Activated CD8-positive, alpha-beta T cell treated with anti-CD3 and anti-CD28 coated beads for 36 hours (primary cell): ENCODE results near the gene EIF6. TPM values are rescaled to one million over a fixed set of nuclear protein-coding genes. Genes with fewer than 3 reads are reported as not detected.

Experiments
- ATAC-seq: fragments of 200-7000 bp; cut with Tn5 transposase; one replicate; pipeline ENCODE4 v1.10.0; 2021; ENCODE audit warnings: mild to moderate bottlenecking, moderate library complexity
- CTCF ChIA-PET: fragments of 350-600 bp; sonication (Branson Sonifier 250); formaldehyde crosslinking; loops from one replicate; lab custom pipeline; 2021; ENCODE audit warnings: antibody characterized with exemption; lab: Charles Lee
- POLR2A ChIA-PET: fragments of 350-600 bp; sonication (Branson Sonifier 250); formaldehyde crosslinking; loops from one replicate; lab custom pipeline; 2021; ENCODE audit warnings: antibody characterized with exemption; lab: Charles Lee
- DNase-seq: peaks from one replicate; pipeline ENCODE4 v3.0.0-alpha.2; 2020
- H3K27ac Mint-ChIP-seq: one replicate; pipeline ENCODE4 v1.8.0; 2021; ENCODE audit warnings: mild to moderate bottlenecking, mixed read lengths
- H3K27me3 Mint-ChIP-seq: one replicate; pipeline ENCODE4 v1.8.0; 2021; ENCODE audit warnings: mixed read lengths
- H3K36me3 Mint-ChIP-seq: one replicate; pipeline ENCODE4 v1.8.0; 2021; ENCODE audit warnings: low read depth, mixed read lengths
- H3K4me1 Mint-ChIP-seq: one replicate; pipeline ENCODE4 v1.8.0; 2021; ENCODE audit warnings: low read depth, mixed read lengths
- H3K4me3 Mint-ChIP-seq: one replicate; pipeline ENCODE4 v1.8.0; 2021; ENCODE audit warnings: mild to moderate bottlenecking, moderate library complexity, mixed read lengths
- H3K9me3 Mint-ChIP-seq: one replicate; pipeline ENCODE4 v1.8.0; 2021; ENCODE audit warnings: mixed read lengths
- CTCF ChIP-seq: fragments of 200-600 bp; IDR thresholded peaks from one replicate; pipeline ENCODE4 v1.8.0; 2022; ENCODE audit warnings: antibody characterized with exemption, mild to moderate bottlenecking
- intact Hi-C: fragments of 100-400 bp; cut with micrococcal nuclease; formaldehyde crosslinking; loops from one replicate; pipeline ENCODE4 v1.10.0; 2022
- total RNA-seq, 2 experiments: library from RNA; stranded (reverse); gene quantifications; one replicate each; pipeline ENCODE4 v1.2.3, GENCODE V29; 2021

Gene EIF6
- total RNA-seq, 2 experiments from 2014 or later: 132 to 144 TPM

- peaks cover 45% of the 10 kb centered on the region for H3K4me1 Mint-ChIP-seq
- intact Hi-C loops: no loop called here
- no peak for TF ChIP-seq CTCF
- CTCF ChIA-PET: interaction anchor here (0.8 to 4.6 kb wide), 10 partner anchors 10 to 184 kb away, joined by 3 to 91 read pairs (median 4); no protein-coding TSS in a partner anchor
- H3K4me3 Mint-ChIP-seq: no peak overlapping the region
- ATAC-seq: no peak
- no peaks in the 10 kb centered on the region for H3K9me3 Mint-ChIP-seq
- POLR2A ChIA-PET: interaction anchor here (0.6 to 2.1 kb wide), 3 partner anchors 10 to 126 kb away, joined by 4 to 6 read pairs (median 4); partner anchors contain the start of gene CEP250
- H3K27me3 Mint-ChIP-seq: no peaks in the 10 kb centered on the region
- peaks cover 4% of the 10 kb centered on the region for H3K36me3 Mint-ChIP-seq
- H3K27ac Mint-ChIP-seq: peak overlapping the region; percentile 67
- no peak for DNase-seq
Observed at GRCh38 chr20:35328689-35329088, 44.1 kb upstream of the EIF6 start.

DNA sequence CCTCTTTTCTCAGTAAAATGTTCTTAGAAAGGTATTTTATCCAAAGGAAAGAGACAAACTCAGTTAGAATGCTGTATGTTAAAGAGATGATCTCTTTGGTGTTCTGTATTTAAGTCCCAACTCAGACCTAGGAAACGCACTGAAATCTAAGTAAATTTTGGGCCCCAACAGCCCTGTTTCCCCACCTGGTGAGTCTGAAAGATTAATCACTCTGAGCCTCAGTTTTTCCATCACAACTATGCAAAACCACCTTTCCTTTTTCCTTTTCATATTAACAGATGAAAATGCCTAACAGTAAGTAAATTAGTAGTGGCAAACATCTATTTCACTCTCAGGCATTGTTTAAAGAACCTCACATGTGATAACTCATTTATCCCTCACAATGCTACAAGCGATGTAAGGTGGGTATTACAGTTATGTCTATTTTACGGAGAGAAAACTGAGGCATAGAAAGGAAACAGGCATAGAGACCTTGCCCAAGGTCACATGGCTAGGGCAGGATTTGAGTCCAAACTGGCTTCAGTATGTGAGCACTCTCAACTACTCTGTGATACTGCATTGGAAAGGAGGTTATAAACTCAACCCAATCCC lies 43.6 kb upstream of the EIF6 start:
- H3K27me3 Mint-ChIP-seq: no peaks in the 10 kb centered on the region
- H3K4me1 Mint-ChIP-seq: peaks cover 50% of the 10 kb centered on the region
- ChIA-PET CTCF (interaction anchor here (1.6 to 4.6 kb wide), 4 partner anchors 10 to 25 kb away, joined by 4 to 91 read pairs (median 34); no protein-coding TSS in a partner anchor), POLR2A (interaction anchor here (2.1 kb wide), 1 partner anchor 126 kb away, joined by 6 read pairs; the partner anchor contains the start of gene CEP250)
- H3K4me3 Mint-ChIP-seq: no peak overlapping the region
- peak overlapping the region; percentile 67 for H3K27ac Mint-ChIP-seq
- intact Hi-C loops: no loop called here
- DNase-seq: no peak
- TF ChIP-seq CTCF: no peak
- H3K9me3 Mint-ChIP-seq: no peaks in the 10 kb centered on the region
- ATAC-seq: peak; percentile 47
- peaks cover 6% of the 10 kb centered on the region for H3K36me3 Mint-ChIP-seq

DNA sequence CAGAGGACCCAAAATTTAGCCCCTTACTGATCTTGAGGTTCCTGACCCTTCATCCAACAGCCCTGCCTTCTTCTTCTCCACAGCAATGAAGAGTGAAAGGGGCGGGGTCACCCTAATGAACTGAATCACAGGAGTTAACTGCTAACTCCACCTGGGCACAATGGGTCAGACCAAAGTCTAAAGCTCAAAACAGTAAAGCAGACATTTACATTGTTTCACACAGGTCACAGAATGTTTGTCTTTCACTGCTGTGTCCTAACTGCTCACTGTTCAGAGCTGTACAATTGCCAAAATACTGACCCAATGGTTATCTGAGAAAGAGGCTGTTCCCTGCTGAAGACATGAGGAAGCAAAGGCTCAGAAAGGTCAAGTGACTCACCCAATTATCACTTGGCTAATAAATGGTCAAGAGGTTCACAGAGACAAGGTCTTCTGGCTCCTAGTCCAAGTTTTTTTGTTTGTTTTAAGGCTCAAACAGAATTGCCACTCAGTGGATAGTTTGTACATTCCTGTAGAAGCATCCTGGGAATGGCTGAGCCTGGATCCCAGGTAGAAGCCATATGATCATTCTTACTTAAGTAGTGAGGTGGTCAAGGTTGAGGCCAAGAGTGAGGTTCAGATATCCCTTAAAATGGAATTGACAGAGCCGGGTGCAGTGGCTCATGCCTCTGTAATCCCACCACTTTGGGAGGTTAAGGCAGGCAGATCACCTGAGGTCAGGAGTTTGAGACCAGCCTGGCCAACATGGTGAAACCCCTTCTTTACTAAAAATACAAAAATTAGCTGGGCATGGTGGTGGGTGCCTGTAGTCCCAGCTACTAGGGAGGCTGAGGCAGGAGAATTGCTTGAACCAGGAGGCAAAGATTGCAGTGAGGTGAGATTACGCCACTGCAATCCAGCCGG lies 42.8 kb upstream of the EIF6 start:
- H3K27me3 Mint-ChIP-seq: no peaks in the 10 kb centered on the region
- intact Hi-C loops: no loop called here
- no peak overlapping the region for H3K4me3 Mint-ChIP-seq
- no peak for TF ChIP-seq CTCF
- no peaks in the 10 kb centered on the region for H3K9me3 Mint-ChIP-seq
- ChIA-PET POLR2A (interaction anchor here (1.2 kb wide), 1 partner anchor 22 kb away, joined by 3 read pairs; no protein-coding TSS in a partner anchor), CTCF (interaction anchor here (1.0 kb wide), 1 partner anchor 11 kb away, joined by 3 read pairs; no protein-coding TSS in a partner anchor)
- no peak for DNase-seq
- peak overlapping the region; percentile 67 for H3K27ac Mint-ChIP-seq
- peaks cover 52% of the 10 kb centered on the region for H3K4me1 Mint-ChIP-seq
- H3K36me3 Mint-ChIP-seq: peaks cover 5% of the 10 kb centered on the region
- no peak for ATAC-seq

- ChIA-PET POLR2A (interaction anchor here (0.6 to 1.2 kb wide), 2 partner anchors 21 to 42 kb away, joined by 3 read pairs; no protein-coding TSS in a partner anchor), CTCF (interaction anchor here (1.0 kb wide), 1 partner anchor 10 kb away, joined by 3 read pairs; no protein-coding TSS in a partner anchor)
- H3K4me3 Mint-ChIP-seq: no peak overlapping the region
- peak overlapping the region; percentile 30 for H3K27ac Mint-ChIP-seq
- ATAC-seq: no peak
- H3K27me3 Mint-ChIP-seq: no peaks in the 10 kb centered on the region
- TF ChIP-seq CTCF: no peak
- intact Hi-C loops: no loop called here
- H3K36me3 Mint-ChIP-seq: peaks cover 4% of the 10 kb centered on the region
- H3K9me3 Mint-ChIP-seq: no peaks in the 10 kb centered on the region
- peaks cover 51% of the 10 kb centered on the region for H3K4me1 Mint-ChIP-seq
- no peak for DNase-seq
Observed at GRCh38 chr20:35326740-35327073, 42.1 kb upstream of the EIF6 start.
